Measurements from ENCODE around the gene MLST8. TPM values are rescaled to one million over a fixed set of nuclear protein-coding genes. Genes with fewer than 3 reads are reported as not detected.

Gene MLST8
- total and polyA plus RNA-seq, 2 donors (not counting 3 experiments of a cell fraction or from before 2014, with no cell fraction given), result 36.9 to 129 TPM

DNA sequence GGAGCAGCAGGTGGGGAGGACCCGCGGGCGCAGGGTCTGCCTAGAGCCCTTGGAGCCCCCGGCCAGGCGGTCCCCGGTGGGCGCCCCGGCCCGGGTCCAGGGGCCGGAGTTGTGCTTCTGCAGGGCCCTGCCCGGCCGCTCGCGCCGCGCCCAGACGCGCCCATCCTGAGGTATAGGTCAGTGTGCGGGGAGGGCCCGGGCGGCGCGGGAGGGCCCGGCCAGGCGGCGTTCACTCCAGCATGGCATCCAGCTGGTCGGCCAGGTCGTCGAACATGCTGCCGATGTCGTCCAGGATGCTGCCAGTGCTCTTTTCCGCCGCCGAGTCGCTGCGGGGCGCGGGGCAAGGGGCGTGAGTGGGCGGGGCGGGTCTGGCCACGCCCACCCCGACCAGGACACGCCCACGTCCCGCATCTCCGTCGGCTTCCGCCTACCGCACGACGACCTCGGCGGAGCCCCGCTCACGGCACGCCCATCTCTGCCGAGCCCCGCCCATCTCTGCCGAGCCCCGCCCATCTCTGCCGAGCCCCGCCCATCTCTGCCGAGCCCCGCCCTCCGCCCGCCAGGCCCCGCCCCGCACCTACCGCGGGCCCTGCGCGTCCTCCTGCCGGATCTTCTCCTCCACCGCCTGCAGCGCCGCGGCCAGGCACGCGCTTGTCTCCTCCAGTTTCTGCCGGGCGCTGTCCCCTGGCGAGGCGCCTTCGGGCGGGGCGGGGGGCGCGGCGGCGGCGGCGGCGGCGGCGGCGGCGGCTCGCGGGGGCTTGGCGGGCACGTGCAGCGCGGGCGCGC lies 26.7 kb upstream of the MLST8 start:
- POLR2A ChIA-PET, result interaction anchor here (1.1 kb wide), 1 partner anchor 23 kb away, joined by 3 read pairs; the partner anchor contains the start of gene TRAF7
- no peak overlapping the region for H3K4me3 ChIP-seq (replicated peaks in 1 of 3; ENCODE audit: insufficient read depth in 1 of 3, low read depth in 1 of 3, low read length in 3 of 3)
- CTCF ChIA-PET, result no interaction called here
- BruUV-seq (replicated peaks), result no TSS peak
- no peaks in the 10 kb centered on the region for H3K9me1 ChIP-seq (replicated peaks; ENCODE audit: control insufficient read depth, extremely low read depth, insufficient read depth, low read length)
- intact Hi-C loops (cut with micrococcal nuclease), result no loop called here
- FAIRE-seq (peak; percentile 75), DNase-seq (ENCODE audit: low read depth, low spot score) (peak; percentile 44)
- H3K9ac ChIP-seq (replicated peaks; ENCODE audit: extremely low read depth, insufficient read depth, low read length), result no peak overlapping the region
- H2AFZ ChIP-seq (ENCODE audit: low read depth, low read length), result no peak overlapping the region
- dilution Hi-C loops (cut with MboI; ENCODE audit: extremely low pct_ligation_motif_present, low sequenced_read_pairs), result no loop called here
- no peaks in the 10 kb centered on the region for H4K20me1 ChIP-seq (replicated peaks; ENCODE audit: control insufficient read depth, extremely low read depth, insufficient read depth, low read length)
- TF ChIP-seq JUN (IDR thresholded peaks at IDR 0.05; ENCODE audit: borderline replicate concordance, insufficient read depth, insufficient read length, low read depth) (no peak), GATA2 (IDR thresholded peaks at IDR 0.05; ENCODE audit: insufficient read depth, insufficient read length, low read depth, low read length) (no peak), POLR2A (IDR thresholded peaks at IDR 0.05; ENCODE audit: low read depth, low read length) (peak; percentile 53)
- H3K27me3 ChIP-seq (ENCODE audit: control insufficient read depth in 2 of 2, insufficient read depth in 2 of 2, low read length in 2 of 2), result no peaks in the 10 kb centered on the region
- H3K79me2 ChIP-seq (ENCODE audit: control insufficient read depth, insufficient read depth, low read length), result peaks cover 5% of the 10 kb centered on the region
- no peaks in the 10 kb centered on the region for H3K9me3 ChIP-seq (replicated peaks; ENCODE audit: control insufficient read depth, insufficient read depth, low read length)
- H3K27ac ChIP-seq (ENCODE audit: insufficient read depth, low read depth, low read length), result no peak overlapping the region
- H3K4me1 ChIP-seq (ENCODE audit: control insufficient read depth, extremely low read depth, insufficient read depth, low read length), result no peaks in the 10 kb centered on the region
- H3K36me3 ChIP-seq (ENCODE audit: control insufficient read depth in 2 of 2, extremely low read depth in 1 of 2, insufficient read depth in 2 of 2, low read length in 2 of 2), result peaks cover 16 to 32% of the 10 kb centered on the region in 2 experiments
- H3K4me2 ChIP-seq (ENCODE audit: insufficient read depth, low read length), result no peak overlapping the region

DNA sequence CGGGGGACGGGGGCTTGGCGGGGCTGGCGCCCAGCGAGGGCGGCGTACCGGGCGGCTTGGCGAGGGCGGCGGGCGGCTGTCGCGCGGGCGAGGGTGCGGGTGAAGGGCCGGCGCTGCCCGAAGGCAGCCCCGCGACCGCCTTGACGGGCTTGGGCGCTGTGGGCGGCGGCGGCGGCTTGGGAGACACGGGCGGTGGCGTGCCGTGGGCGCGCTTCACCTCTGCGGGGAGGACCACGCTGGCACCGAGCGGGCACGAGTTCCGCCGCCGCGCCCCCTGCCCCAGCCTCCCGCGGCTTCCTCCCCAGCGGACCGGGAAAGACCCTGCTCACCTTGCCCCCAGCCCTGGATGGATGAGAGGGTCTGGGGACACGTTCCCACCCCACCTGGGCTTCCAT lies 26.1 kb upstream of the MLST8 start:
- Histone ChIP-seq H2AFZ (ENCODE audit: low read depth, low read length) (no peak overlapping the region), H3K9me3 (replicated peaks; ENCODE audit: control insufficient read depth, insufficient read depth, low read length) (no peaks in the 10 kb centered on the region), H3K9ac (replicated peaks; ENCODE audit: extremely low read depth, insufficient read depth, low read length) (no peak overlapping the region), H3K4me2 (ENCODE audit: insufficient read depth, low read length) (no peak overlapping the region), H3K27me3 (ENCODE audit: control insufficient read depth in 2 of 2, insufficient read depth in 2 of 2, low read length in 2 of 2) (no peaks in the 10 kb centered on the region), H3K9me1 (replicated peaks; ENCODE audit: control insufficient read depth, extremely low read depth, insufficient read depth, low read length) (no peaks in the 10 kb centered on the region), H4K20me1 (replicated peaks; ENCODE audit: control insufficient read depth, extremely low read depth, insufficient read depth, low read length) (no peaks in the 10 kb centered on the region), H3K27ac (ENCODE audit: insufficient read depth, low read depth, low read length) (no peak overlapping the region), H3K79me2 (ENCODE audit: control insufficient read depth, insufficient read depth, low read length) (peaks cover 1% of the 10 kb centered on the region), H3K4me3 (replicated peaks in 1 of 3; ENCODE audit: insufficient read depth in 1 of 3, low read depth in 1 of 3, low read length in 3 of 3) (no peak overlapping the region), H3K36me3 (ENCODE audit: control insufficient read depth in 2 of 2, extremely low read depth in 1 of 2, insufficient read depth in 2 of 2, low read length in 2 of 2) (peaks cover 16 to 27% of the 10 kb centered on the region in 2 experiments), H3K4me1 (ENCODE audit: control insufficient read depth, extremely low read depth, insufficient read depth, low read length) (no peaks in the 10 kb centered on the region)
- no peak for DNase-seq (ENCODE audit: low read depth, low spot score)
- ChIA-PET POLR2A (no interaction called here), CTCF (no interaction called here)
- intact Hi-C loops (cut with micrococcal nuclease), result no loop called here
- no peak for FAIRE-seq
- BruUV-seq (replicated peaks), result no TSS peak
- dilution Hi-C loops (cut with MboI; ENCODE audit: extremely low pct_ligation_motif_present, low sequenced_read_pairs), result no loop called here
- TF ChIP-seq, protein P1, sequence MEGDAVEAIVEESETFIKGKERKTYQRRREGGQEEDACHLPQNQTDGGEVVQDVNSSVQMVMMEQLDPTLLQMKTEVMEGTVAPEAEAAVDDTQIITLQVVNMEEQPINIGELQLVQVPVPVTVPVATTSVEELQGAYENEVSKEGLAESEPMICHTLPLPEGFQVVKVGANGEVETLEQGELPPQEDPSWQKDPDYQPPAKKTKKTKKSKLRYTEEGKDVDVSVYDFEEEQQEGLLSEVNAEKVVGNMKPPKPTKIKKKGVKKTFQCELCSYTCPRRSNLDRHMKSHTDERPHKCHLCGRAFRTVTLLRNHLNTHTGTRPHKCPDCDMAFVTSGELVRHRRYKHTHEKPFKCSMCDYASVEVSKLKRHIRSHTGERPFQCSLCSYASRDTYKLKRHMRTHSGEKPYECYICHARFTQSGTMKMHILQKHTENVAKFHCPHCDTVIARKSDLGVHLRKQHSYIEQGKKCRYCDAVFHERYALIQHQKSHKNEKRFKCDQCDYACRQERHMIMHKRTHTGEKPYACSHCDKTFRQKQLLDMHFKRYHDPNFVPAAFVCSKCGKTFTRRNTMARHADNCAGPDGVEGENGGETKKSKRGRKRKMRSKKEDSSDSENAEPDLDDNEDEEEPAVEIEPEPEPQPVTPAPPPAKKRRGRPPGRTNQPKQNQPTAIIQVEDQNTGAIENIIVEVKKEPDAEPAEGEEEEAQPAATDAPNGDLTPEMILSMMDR (IDR thresholded peaks at IDR 0.05; ENCODE audit: extremely low read depth in 1 of 2, insufficient read depth in 1 of 2, low read depth in 1 of 2, low read length in 2 of 2), result no peak

Data from endothelial cell of umbilical vein (primary cell).